ENCODE data around the gene ZDHHC11. TPM values are rescaled to one million over a fixed set of nuclear protein-coding genes. Genes with fewer than 3 reads are reported as not detected.
A peak's percentile ranks its signal among the peaks of the same experiment; 100 is the strongest.
"Not testable (repeated sequence)": the region's sequence is repeated elsewhere in the genome, so short reads cannot be mapped to it uniquely, and the experiment has no call there.

ZDHHC11 gene
- total and polyA plus RNA-seq, 2 of the 4 experiments (the other 2 are of a cell fraction) = 0.36 to 1.6 TPM

DNA sequence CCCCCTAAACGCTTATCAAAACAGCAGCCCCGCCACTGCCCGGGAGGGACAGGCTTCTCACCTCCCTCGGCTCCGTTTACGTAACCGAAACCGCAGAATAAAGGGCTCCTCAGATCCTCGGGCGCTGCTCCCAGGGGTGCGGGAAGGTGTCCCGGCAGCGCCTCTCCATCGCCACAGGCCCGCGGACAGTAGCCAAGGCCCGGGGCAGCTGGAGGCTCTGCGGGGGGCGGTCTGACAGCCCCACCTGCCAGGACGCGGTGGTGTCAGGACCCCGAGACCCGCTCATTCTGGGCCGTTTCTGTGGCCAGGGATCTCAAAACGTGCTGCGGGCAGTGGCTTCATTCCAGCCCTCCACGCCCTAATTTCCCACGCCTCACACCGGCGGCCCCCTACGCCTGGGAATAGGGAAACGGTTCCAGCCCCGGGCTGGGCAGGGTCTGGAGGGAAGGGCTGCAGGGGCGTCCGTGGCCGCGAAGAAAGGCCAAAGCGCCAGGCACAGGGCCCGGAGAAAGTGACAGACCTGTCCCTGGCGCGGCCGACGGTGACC is 66.8 kb downstream of the ZDHHC11 start:
- H2AK9ac ChIP-seq (replicated peaks; ENCODE audit: low read depth, low read length, poor library complexity); H4K20me1 ChIP-seq (ENCODE audit: insufficient read depth, low read length); H3K9ac ChIP-seq (ENCODE audit: low read depth, low read length); POLR2A ChIA-PET (ENCODE audit: unreplicated experiment); H3K56ac ChIP-seq (ENCODE audit: extremely low read depth, insufficient read depth, low read length); H2BK120ac ChIP-seq (ENCODE audit: low read depth, low read length); H3K4me1 ChIP-seq (ENCODE audit: control insufficient read depth, insufficient read depth, low read length); H3K18ac ChIP-seq (ENCODE audit: low read depth, low read length); H2BK5ac ChIP-seq (ENCODE audit: low read depth, low read length, poor library complexity, severe bottlenecking); dilution Hi-C loops (cut with HindIII; ENCODE audit: low sequenced_read_pairs, unreplicated experiment); H3K27ac ChIP-seq (ENCODE audit: insufficient read depth, low read length); H3K9me3 ChIP-seq (ENCODE audit: control insufficient read depth, insufficient read depth, low read length); H2AK5ac ChIP-seq (ENCODE audit: low read depth, low read length); H2BK20ac ChIP-seq (ENCODE audit: low read depth, low read length); H3K79me1 ChIP-seq (ENCODE audit: low read depth in 1 of 2, low read length in 2 of 2); H3K4ac ChIP-seq (ENCODE audit: low read depth, low read length); DNase-seq; H3K14ac ChIP-seq (replicated peaks; ENCODE audit: low read depth, low read length); H3K9me1 ChIP-seq (ENCODE audit: insufficient read depth, low read length); intact Hi-C loops (cut with micrococcal nuclease); BruUV-seq (replicated peaks); H3K36me3 ChIP-seq (ENCODE audit: control insufficient read depth, insufficient read depth, low read length); H4K5ac ChIP-seq (ENCODE audit: low read depth, low read length); H3K23ac ChIP-seq (ENCODE audit: low read depth, low read length); ATAC-seq (ENCODE audit: low read depth); H4K91ac ChIP-seq (ENCODE audit: insufficient read depth, low read depth, low read length); CTCF ChIA-PET; H2BK15ac ChIP-seq (ENCODE audit: low read depth, low read length); in situ Hi-C loops (cut with MboI; ENCODE audit: low sequenced_read_pairs); H4K8ac ChIP-seq (ENCODE audit: low read depth in 2 of 2, low read length in 2 of 2); H3K4me3 ChIP-seq (ENCODE audit: insufficient read depth, low read depth, low read length): not testable (repeated sequence)
- Histone ChIP-seq H2AFZ (replicated peaks; ENCODE audit: low read length, poor library complexity) (peak overlapping the region; percentile 63), H3K4me2 (ENCODE audit: low read depth, low read length) (peak overlapping the region; percentile 3; the same call in 1 of the 2 replicates), H3K27me3 (ENCODE audit: control insufficient read depth, insufficient read depth, low read length) (peaks cover 18% of the 10 kb centered on the region)
- WGBS, 2 experiments (ENCODE audit: extremely low coverage in 2 of 2, insufficient read length in 1 of 2) = 2% methylated on average over 19 of the region's 43 CpGs; no CpG with 5 or more reads in 1 of the 2 experiments
